HepG2 (cell line): Measurements from ENCODE around the gene SRCAP. TPM values are rescaled to one million over a fixed set of nuclear protein-coding genes. Genes with fewer than 3 reads are reported as not detected.

Experiments
- ATAC-seq: fragments of 200-7000 bp; cut with Tn5 transposase; 3 replicates; pipeline ENCODE4 v1.9.1; 2020; ENCODE audit warnings: mild to moderate bottlenecking, moderate library complexity
- BruUV-seq: library from RNA; stranded (reverse); fragments of 400-500 nt; replicated peaks from 2 replicates; lab custom pipeline; 2021; lab: Mats Ljungman, UMichigan
- CTCF ChIA-PET: fragments of 300-600 bp; formaldehyde crosslinking; extraction: SDS; loops from one replicate; lab custom pipeline; 2021; ENCODE audit warnings: low total read pairs, inconsistent platforms, low intra/inter-chr PET ratio; lab: Yijun Ruan, JAX
- POLR2A ChIA-PET: fragments of 350-600 bp; sonication (Branson Sonifier 250); formaldehyde crosslinking; loops from one replicate; lab custom pipeline; 2020; ENCODE audit warnings: antibody characterized with exemption, inconsistent platforms; lab: Yijun Ruan, JAX
- DNase-seq: peaks from one replicate; pipeline ENCODE4 v3.0.0-alpha.2; 2015; ENCODE audit warnings: low spot score
- FAIRE-seq: peaks from 3 replicates; lab custom pipeline; 2011; peaks lifted over from hg19 to GRCh38; lab: Jason Lieb, UNC
- H2AFZ ChIP-seq: one replicate; pipeline ENCODE4 v1.6.1; 2011; ENCODE audit warnings: low read length, inconsistent platforms
- H3K27ac ChIP-seq: fragments of 300-600 bp; 3 replicates; pipeline ENCODE4 v1.8.0; 2011; ENCODE audit warnings: mixed run types, mild to moderate bottlenecking, mixed read lengths, low read length, inconsistent platforms; ENCODE audit not compliant: insufficient read depth; ENCODE audit errors: extremely low read length
- H3K27me3 ChIP-seq, 2 experiments: fragments of 200-600 bp in 1 of 2; 2 replicates in 1 of 2; 3 replicates in 1 of 2; pipeline versions ENCODE4 v1.6.0 to v1.8.0; 2011; ENCODE audit warnings: low read length in 2 of 2, mild to moderate bottlenecking in 2 of 2, moderate library complexity in 2 of 2, inconsistent platforms in 1 of 2; ENCODE audit not compliant: insufficient read depth in 2 of 2, control insufficient read depth in 1 of 2
- H3K36me3 ChIP-seq, 2 experiments: fragments of 200-600 bp in 1 of 2; replicated peaks in 1 of 2; 2 replicates in 1 of 2; 3 replicates in 1 of 2; pipeline versions ENCODE4 v1.5.1 to v1.8.0; 2011; ENCODE audit warnings: low read length in 2 of 2, inconsistent platforms in 1 of 2; ENCODE audit not compliant: insufficient read depth in 2 of 2, control insufficient read depth in 1 of 2
- H3K4me1 ChIP-seq: 2 replicates; pipeline ENCODE4 v1.5.1; 2012; ENCODE audit warnings: low read length, inconsistent platforms; ENCODE audit not compliant: insufficient read depth
- H3K4me2 ChIP-seq: 2 replicates; pipeline ENCODE4 v1.6.0; 2011; ENCODE audit warnings: low read depth, low read length, inconsistent platforms
- H3K4me3 ChIP-seq, 3 experiments: fragments of 200-600 bp in 1 of 3; sonication (generic), shearing (Covaris generic) in 1 of 3; replicated peaks in 1 of 3; 2 replicates each; pipeline ENCODE4 v1.5.1; 2011 to 2016; ENCODE audit warnings: low read length in 3 of 3, inconsistent platforms in 2 of 3, low read depth in 2 of 3, mild to moderate bottlenecking in 2 of 3, control low read depth in 1 of 3, mixed read lengths in 1 of 3; ENCODE audit not compliant: insufficient read depth in 1 of 3
- H3K79me2 ChIP-seq: one replicate; pipeline ENCODE4 v1.6.1; 2011; ENCODE audit warnings: low read length, inconsistent platforms; ENCODE audit not compliant: insufficient read depth
- H3K9ac ChIP-seq: 2 replicates; pipeline ENCODE4 v1.6.0; 2011; ENCODE audit warnings: mild to moderate bottlenecking, low read depth, low read length, inconsistent platforms; ENCODE audit not compliant: insufficient read depth
- H3K9me3 ChIP-seq: 2 replicates; pipeline ENCODE4 v1.5.1; 2012; ENCODE audit warnings: mild to moderate bottlenecking, low read length
- H4K20me1 ChIP-seq: 2 replicates; pipeline ENCODE4 v1.6.0; 2011; ENCODE audit warnings: inconsistent platforms, mild to moderate bottlenecking, low read length, moderate library complexity; ENCODE audit not compliant: insufficient read depth
- AGO2 ChIP-seq: fragments of 200-400 bp; formaldehyde crosslinking; optimal IDR thresholded peaks from 2 replicates; pipeline ENCODE3; 2017; ENCODE audit warnings: mild to moderate bottlenecking, low read depth, low read length, moderate library complexity
- CCDC6 ChIP-seq: sonication (generic); formaldehyde crosslinking; IDR thresholded peaks from 2 replicates; pipeline ENCODE4 v1.8.1; 2022; ENCODE audit warnings: mild to moderate bottlenecking, missing genetic modification reagents, moderate library complexity
- CENPBD1 ChIP-seq: sonication (generic); formaldehyde crosslinking; IDR thresholded peaks from 2 replicates; pipeline ENCODE4 v1.8.0; 2022; ENCODE audit warnings: missing genetic modification reagents, low read depth, mild to moderate bottlenecking, borderline replicate concordance
- POLR2G ChIP-seq: fragments of 200-400 bp; formaldehyde crosslinking; IDR thresholded peaks from 2 replicates; pipeline ENCODE4 v1.6.1; 2018; ENCODE audit warnings: mild to moderate bottlenecking, low read depth, low read length, moderate library complexity
- RBFOX2 ChIP-seq: fragments of 200-400 bp; formaldehyde crosslinking; IDR thresholded peaks from 2 replicates; pipeline ENCODE4 v1.6.1; 2017; ENCODE audit warnings: low read depth, mild to moderate bottlenecking, low read length
- SOX5 ChIP-seq: IDR thresholded peaks from 2 replicates; pipeline ENCODE4 v1.6.1; 2016; ENCODE audit warnings: borderline replicate concordance
- ZBTB10 ChIP-seq: sonication (generic); formaldehyde crosslinking; IDR thresholded peaks from 2 replicates; pipeline ENCODE4 v1.4.0; 2020; ENCODE audit warnings: missing genetic modification reagents, borderline replicate concordance
- ZBTB7A ChIP-seq: sonication (generic); formaldehyde crosslinking; IDR thresholded peaks from 2 replicates; pipeline ENCODE4 v1.8.0; 2022; ENCODE audit warnings: mild to moderate bottlenecking, missing genetic modification reagents
- ZNF10 ChIP-seq: sonication (generic); formaldehyde crosslinking; IDR thresholded peaks from 2 replicates; pipeline ENCODE4 v1.4.0; 2020; ENCODE audit warnings: mild to moderate bottlenecking, low read depth, missing genetic modification reagents, borderline replicate concordance
- ZNF280B ChIP-seq: sonication (generic); formaldehyde crosslinking; IDR thresholded peaks from 2 replicates; pipeline ENCODE4 v1.5.0; 2020; ENCODE audit warnings: missing genetic modification reagents, mild to moderate bottlenecking, borderline replicate concordance
- ZNF431 ChIP-seq: sonication (generic); formaldehyde crosslinking; IDR thresholded peaks from 2 replicates; pipeline ENCODE4 v1.9.0; 2022; ENCODE audit warnings: missing genetic modification reagents, low read depth, mild to moderate bottlenecking, borderline replicate concordance
- ZNF451 ChIP-seq: sonication (generic); formaldehyde crosslinking; IDR thresholded peaks from 2 replicates; pipeline ENCODE4 v1.5.0; 2020; ENCODE audit warnings: mild to moderate bottlenecking, missing genetic modification reagents
- WGBS: methylation state at CpG from one replicate; pipeline ENCODE4 v1.1.6; 2017; ENCODE audit warnings: low lambda C conversion rate; 5-methylcytosine and 5-hydroxymethylcytosine counted together
- in situ Hi-C: cut with HindIII; loops from 2 replicates; pipeline ENCODE4 v1.10.0; 2017; ENCODE audit warnings: low pct_unique_long_range_greater_than_20kb; ENCODE audit not compliant: extremely low pct_ligation_motif_present
- intact Hi-C: fragments of 100-400 bp; cut with micrococcal nuclease; formaldehyde crosslinking; loops from one replicate; pipeline ENCODE4 v1.10.0; 2022; ENCODE audit not compliant: unreplicated experiment
- polyA plus RNA-seq, 8 experiments: library from polyadenylated mRNA; depleted of rRNA in 3 of 8; stranded (reverse) in 7 of 8; unstranded in 1 of 8; fragments of >200 nt; fragmentation: Illumina TruSeq in 4 of 8; extraction: Trizol in 4 of 8; gene quantifications; 2 replicates each; pipeline versions ENCODE4 v1.2.1 to v1.2.3, GENCODE V29; 2011 to 2016; ENCODE audit warnings: low read depth in 4 of 8, missing spikeins in 1 of 8, mixed read lengths in 1 of 8; ENCODE audit not compliant: insufficient read depth in 1 of 8
- total RNA-seq, 5 experiments: library from RNA; depleted of rRNA; stranded (reverse); fragments of >200 nt; fragmentation: Illumina TruSeq; extraction: Trizol; gene quantifications; 2 replicates each; pipeline ENCODE4 v1.2.3, GENCODE V29; 2016; ENCODE audit warnings: low read depth in 1 of 5

SRCAP gene
- total and polyA plus RNA-seq, 2 of the 13 experiments (the other 11 are each of a cell fraction or from before 2014, with no cell fraction given): 4.9 to 9.0 TPM

GRCh38 chr16:30667361-30667905, 31.5 kb upstream of the SRCAP start:
- Histone ChIP-seq H4K20me1 (peaks cover 6% of the 10 kb centered on the region; the same call in 1 of the 2 replicates), H3K9ac (no peak overlapping the region), H3K27me3 (no peaks in the 10 kb centered on the region), H3K36me3 (peaks cover 50 to 71% of the 10 kb centered on the region in 2 experiments), H3K4me2 (no peak overlapping the region), H3K79me2 (peaks cover 13% of the 10 kb centered on the region), H3K4me3 (no peak overlapping the region), H2AFZ (no peak overlapping the region), H3K4me1 (peaks cover 5% of the 10 kb centered on the region; the same call in 1 of the 2 replicates), H3K9me3 (no peaks in the 10 kb centered on the region), H3K27ac (no peak overlapping the region)
- FAIRE-seq: no peak
- ChIA-PET CTCF (no interaction called here), POLR2A (interaction anchor here (0.8 kb wide), 1 partner anchor 8 kb away, joined by 3 read pairs; no protein-coding TSS in a partner anchor)
- BruUV-seq: no TSS peak
- TF ChIP-seq CENPBD1 (CRISPR knock-in tag) (no peak), AGO2 (peak; percentile 59)
- intact Hi-C loops: no loop called here
- 99% methylated on average over 8 of the region's 11 CpGs for WGBS
- in situ Hi-C loops: loop anchor here (25.0 kb wide), 1 partner anchor 855 kb away; the partner anchor contains the start of genes MAZ, MVP, PAGR1 and PRRT2
- no peak for DNase-seq
- ATAC-seq: no peak

DNA sequence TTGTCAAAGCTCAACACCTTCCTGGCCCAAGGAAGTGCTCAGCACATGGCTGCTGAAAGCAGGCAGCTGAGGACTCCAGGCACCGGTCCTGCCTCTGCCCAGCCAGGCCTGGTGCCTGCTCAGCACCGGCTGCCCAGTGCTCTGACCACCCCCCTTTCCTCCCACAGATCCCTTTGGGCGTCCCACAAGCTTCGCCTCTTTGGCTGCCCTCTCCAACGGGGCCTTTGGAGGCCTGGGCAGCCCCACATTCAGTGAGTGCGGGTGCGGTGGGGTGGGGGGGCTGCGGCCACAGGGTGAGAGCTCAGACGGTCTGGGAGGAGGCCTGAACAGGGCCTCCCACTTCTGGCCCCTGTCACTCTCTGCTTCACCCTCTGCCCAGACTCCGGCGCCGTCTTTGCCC, 30.6 kb upstream of the SRCAP start:
- in situ Hi-C loops (loop anchor here (25.0 kb wide), 1 partner anchor 856 kb away; the partner anchor contains the start of genes MAZ, MVP, PAGR1 and PRRT2), intact Hi-C loops (no loop called here)
- 98% methylated on average over 12 of the region's 12 CpGs for WGBS
- no peak for ATAC-seq
- Histone ChIP-seq H3K36me3 (peaks cover 41 to 62% of the 10 kb centered on the region in 2 experiments), H4K20me1 (peaks cover 4% of the 10 kb centered on the region; the same call in 1 of the 2 replicates), H3K4me3 (no peak overlapping the region), H3K9ac (no peak overlapping the region), H2AFZ (no peak overlapping the region), H3K27ac (no peak overlapping the region), H3K79me2 (peaks cover 5% of the 10 kb centered on the region), H3K4me1 (no peaks in the 10 kb centered on the region), H3K27me3 (no peaks in the 10 kb centered on the region), H3K4me2 (no peak overlapping the region), H3K9me3 (no peaks in the 10 kb centered on the region)
- no TSS peak for BruUV-seq
- ChIA-PET POLR2A (no interaction called here), CTCF (no interaction called here)
- FAIRE-seq: no peak
- DNase-seq: no peak
- TF ChIP-seq ZBTB10 (CRISPR knock-in tag): no peak
- 0 out of 2 replicates have a peak, but pooled peaks have one; percentile 3 for TF ChIP-seq POLR2G
- TF ChIP-seq SOX5 (CRISPR knock-in tag): no peak
- TF ChIP-seq ZNF431: no peak
- peak; percentile 40; the same call in 1 of the 2 replicates for TF ChIP-seq RBFOX2
- no peak for TF ChIP-seq ZBTB7A
- TF ChIP-seq ZNF280B: no peak
- TF ChIP-seq CCDC6 (CRISPR knock-in tag): no peak
- no peak for TF ChIP-seq ZNF10 (CRISPR knock-in tag)
- TF ChIP-seq ZNF451: no peak
